Left colon (tissue), 2 donors: ENCODE measurements around the gene PLXDC1. TPM values are rescaled to one million over a fixed set of nuclear protein-coding genes. Genes with fewer than 3 reads are reported as not detected.

Source experiments
- ATAC-seq: fragments of 200-7000 bp; cut with Tn5 transposase; one replicate; pipeline ENCODE4 v1.9.1; 2020; ENCODE audit warnings: mild to moderate bottlenecking, moderate library complexity
- DNase-seq, 2 donors: peaks; one replicate each; pipeline ENCODE4 v3.0.0-alpha.2; 2020
- intact Hi-C, 2 donors: fragments of 100-400 bp; cut with DNase I in 1 of 2; cut with micrococcal nuclease in 1 of 2; formaldehyde crosslinking; loops; one replicate each; pipeline versions ENCODE4 v1.11.2 to v1.14.0; 2022; cut with DNase I, micrococcal nuclease
- total RNA-seq, 2 donors: library from RNA; stranded (reverse); fragmentation: NEBNext Ultra II Directional; extraction: Animal tissue kit (Norgen Biotek cat#: 25700); gene quantifications; one replicate each; pipeline ENCODE4 v1.2.1, GENCODE V29; 2021
- donor health status: DM: no; HTN: no; CAD: no.
- donor health status: DM: yes; HTN: yes; CAD: no.

Gene PLXDC1
- total RNA-seq, 2 donors from 2014 or later, result 2.3 to 5.0 TPM

DNA sequence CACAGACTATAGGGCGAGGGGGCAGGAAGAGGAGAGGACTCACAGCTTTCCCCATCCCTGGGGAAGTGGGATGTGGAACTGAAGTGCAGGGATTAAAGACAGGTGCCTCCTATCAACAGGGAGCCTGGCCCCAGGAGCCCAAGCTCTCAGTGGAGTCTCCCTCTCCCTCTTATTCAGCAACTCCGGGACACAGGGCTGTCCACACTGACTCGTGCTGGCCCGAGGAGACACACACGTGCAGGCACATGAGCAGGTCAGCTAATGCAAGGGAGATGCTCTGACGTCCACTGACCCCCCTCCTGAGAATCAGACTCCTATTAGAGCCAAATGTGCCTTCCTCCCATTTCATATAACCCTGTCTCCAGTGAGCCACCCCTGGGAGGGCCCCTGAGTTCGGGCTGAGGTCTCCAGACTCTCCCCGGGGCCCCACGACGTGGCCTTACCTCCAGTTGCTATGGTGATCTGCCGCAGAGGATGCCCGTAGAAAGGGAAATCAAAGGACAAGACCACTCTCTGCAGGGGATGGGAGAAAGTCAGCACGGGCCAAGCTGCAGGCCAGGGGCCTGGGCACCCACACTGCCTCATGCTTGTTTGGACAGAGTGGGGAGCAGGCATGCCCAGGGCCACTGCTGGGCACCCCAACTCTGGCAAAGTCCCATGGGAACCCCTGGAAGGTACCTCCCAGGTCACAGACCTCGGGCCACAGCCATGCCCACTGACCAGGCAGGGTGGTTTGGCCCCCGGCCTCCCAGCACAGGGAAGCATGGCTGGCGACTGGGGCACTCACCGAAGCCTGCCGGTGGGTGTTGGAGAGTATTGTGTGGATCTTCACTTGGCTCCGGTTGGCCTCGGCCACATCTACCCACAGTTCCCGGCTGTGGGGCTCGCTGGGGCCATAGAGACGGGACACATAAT, 42.7 kb downstream of the PLXDC1 start:
- DNase-seq (no peak), ATAC-seq (no peak)
- intact Hi-C loops, result no loop called here

DNA sequence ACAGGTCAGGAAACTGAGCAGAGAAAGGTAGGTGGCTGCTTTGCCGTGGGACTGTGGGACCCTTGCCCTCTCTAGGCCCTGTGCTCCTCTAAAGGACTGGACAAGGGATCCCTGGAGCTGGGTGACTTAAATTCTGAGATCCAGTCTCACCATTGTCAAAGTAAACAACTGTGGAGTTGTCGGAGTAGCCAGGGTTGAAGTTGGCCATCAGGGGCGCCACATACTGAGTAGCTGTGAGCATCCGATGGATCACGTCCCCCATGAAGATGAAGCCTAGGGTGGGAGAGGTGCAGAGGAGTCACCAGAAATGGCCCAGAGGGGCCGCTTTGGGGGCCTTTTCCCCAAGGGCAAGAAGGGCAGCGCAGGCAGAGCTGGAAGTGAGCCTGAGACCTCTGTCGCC, 43.5 kb downstream of the PLXDC1 start:
- DNase-seq (no peak), ATAC-seq (no peak)
- intact Hi-C loops, result no loop called here

- intact Hi-C loops, result no loop called here
- ATAC-seq (no peak), DNase-seq (no peak)
Observed at GRCh38 chr17:39107155-39107554, 44.3 kb downstream of the PLXDC1 start.

GRCh38 chr17:39105705-39106104, 45.7 kb downstream of the PLXDC1 start:
- DNase-seq (no peak), ATAC-seq (no peak)
- intact Hi-C loops, result no loop called here

DNA sequence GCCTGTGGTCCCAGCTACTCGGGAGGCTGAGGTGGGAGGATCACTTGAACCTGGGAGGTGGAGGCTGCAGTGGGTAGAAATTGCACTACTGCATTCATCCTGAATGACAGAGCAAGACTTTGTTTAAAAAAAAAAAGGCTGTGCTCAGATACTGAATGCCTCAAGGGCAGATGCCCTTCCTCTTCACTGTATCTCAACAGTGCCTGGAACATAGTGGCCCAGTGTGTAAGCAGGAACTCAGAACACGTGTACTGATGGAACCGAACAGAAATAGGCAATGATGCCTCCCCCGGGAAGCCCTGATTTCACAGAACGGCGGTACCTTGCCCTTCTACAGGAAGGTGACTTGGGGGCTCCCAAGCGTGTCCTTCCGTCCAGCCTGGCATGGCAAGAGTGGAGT, 46.8 kb downstream of the PLXDC1 start:
- no peak for DNase-seq
- intact Hi-C loops, result no loop called here
- no peak for ATAC-seq

- intact Hi-C loops, result no loop called here
- DNase-seq, result no peak
- ATAC-seq, result no peak
Observed at GRCh38 chr17:39104046-39104445, 47.4 kb downstream of the PLXDC1 start.

- DNase-seq (no peak), ATAC-seq (no peak)
- intact Hi-C loops, result no loop called here
Observed at GRCh38 chr17:39101091-39101490, 50.3 kb downstream of the PLXDC1 start.

DNA sequence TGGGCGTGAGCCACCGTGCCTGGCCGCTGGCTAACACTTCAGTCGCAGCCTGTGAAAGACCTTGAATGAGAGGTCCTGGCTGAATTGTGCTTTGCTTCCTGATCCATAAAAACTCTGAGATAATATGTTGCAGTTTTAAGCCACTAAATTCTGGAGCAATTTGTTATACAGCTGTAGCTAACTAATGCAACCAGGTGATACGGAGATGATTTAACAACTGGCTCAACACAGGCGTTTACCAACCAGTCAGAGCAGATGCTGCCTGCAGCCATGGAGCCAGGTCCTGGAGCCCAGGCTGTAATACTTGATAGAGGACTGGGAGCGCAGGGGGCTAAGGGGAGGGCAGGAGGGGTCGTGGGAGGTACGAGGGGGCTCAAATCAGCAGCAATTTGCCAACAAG, 50.9 kb downstream of the PLXDC1 start:
- intact Hi-C loops, result no loop called here
- DNase-seq (no peak), ATAC-seq (no peak)

DNA sequence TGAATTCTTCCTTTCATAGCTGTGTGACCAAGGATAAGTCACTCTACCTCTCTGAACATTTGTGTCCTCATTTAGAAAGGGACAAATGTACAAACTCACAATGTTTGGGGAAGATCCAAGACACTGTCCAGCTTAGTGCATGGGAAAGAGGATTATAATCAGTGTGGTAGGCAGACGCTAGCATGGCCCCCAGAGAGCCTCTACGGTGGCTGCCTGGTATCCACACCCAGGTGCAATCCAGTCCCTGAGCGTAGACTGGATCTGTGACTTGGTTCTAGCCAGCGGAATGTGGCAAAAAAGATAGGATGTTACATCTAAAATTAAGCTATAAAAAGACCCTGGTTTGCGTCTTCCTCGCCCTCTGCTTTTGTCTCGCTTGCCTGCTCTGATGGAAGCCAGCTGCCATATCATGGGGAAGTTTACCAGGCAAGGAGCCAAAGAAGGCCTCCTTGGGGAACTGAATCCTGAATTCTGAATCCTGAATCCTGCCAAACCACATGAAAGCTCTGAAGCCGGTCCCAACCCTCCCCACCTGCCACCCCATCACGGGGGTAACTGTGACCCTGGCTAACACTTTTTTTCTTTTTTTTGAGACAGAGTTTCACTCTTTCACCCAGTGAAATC, 51.7 kb downstream of the PLXDC1 start:
- intact Hi-C loops, result no loop called here
- ATAC-seq, result no peak
- peak; percentile 35 to 50 for DNase-seq

- ATAC-seq, result no peak
- no peak for DNase-seq
- intact Hi-C loops, result no loop called here
Observed at GRCh38 chr17:39098588-39098987, 52.8 kb downstream of the PLXDC1 start.

- intact Hi-C loops, result no loop called here
- DNase-seq (no peak), ATAC-seq (no peak)
Observed at GRCh38 chr17:39097537-39097936, 53.9 kb downstream of the PLXDC1 start.

DNA sequence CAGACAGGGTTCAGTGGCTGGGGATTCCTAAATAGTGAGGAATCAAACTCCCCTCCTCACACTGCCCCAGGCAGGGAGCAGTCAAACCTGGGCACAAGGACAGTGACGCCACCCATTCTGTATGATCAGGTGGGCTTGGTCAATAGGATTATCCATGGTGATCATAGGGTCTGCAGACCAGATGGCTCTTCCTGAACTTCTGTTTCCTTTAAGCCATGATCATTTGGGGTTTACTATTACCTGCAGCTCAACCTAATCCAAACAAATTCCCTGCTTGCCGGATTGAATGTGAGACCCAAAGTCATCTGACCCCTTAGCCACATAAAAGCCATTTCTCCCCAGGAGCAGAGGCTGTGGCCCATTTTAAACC, 54.3 kb downstream of the PLXDC1 start:
- ATAC-seq, result no peak

GRCh38 chr17:39096508-39097149, 54.8 kb downstream of the PLXDC1 start:
- intact Hi-C loops, result no loop called here
- ATAC-seq (peak; percentile 27), DNase-seq (no peak)

More for the DNA sequence above, 54.3 kb downstream of the PLXDC1 start:
- intact Hi-C loops, result no loop called here
- no peak for DNase-seq

DNA sequence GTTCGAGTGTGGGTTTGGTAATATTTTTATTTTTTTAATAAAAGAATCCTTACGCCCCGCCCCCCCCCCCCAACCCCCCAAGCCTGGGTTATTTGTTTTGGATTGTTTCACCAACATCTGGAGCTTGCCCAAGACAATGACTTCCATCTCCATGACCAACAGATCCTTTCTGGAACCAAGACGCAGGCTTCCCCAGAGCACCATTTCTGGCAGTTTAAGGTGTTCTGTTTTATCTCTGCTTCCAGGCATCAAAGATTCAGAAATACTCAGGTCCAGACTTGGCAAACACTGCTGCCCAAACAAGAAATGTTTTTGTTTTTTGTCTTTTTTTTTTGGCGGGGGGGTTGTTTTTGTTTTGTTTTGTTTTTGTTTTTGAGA, 56.1 kb downstream of the PLXDC1 start:
- ATAC-seq, result no peak
- intact Hi-C loops, result no loop called here
- no peak for DNase-seq

GRCh38 chr17:39094607-39095308, 56.7 kb downstream of the PLXDC1 start:
- no peak for ATAC-seq
- intact Hi-C loops, result no loop called here
- no peak for DNase-seq

- ATAC-seq, result no peak
- intact Hi-C loops, result no loop called here
- no peak for DNase-seq
Observed at GRCh38 chr17:39092692-39093230, 58.7 kb downstream of the PLXDC1 start.

DNA sequence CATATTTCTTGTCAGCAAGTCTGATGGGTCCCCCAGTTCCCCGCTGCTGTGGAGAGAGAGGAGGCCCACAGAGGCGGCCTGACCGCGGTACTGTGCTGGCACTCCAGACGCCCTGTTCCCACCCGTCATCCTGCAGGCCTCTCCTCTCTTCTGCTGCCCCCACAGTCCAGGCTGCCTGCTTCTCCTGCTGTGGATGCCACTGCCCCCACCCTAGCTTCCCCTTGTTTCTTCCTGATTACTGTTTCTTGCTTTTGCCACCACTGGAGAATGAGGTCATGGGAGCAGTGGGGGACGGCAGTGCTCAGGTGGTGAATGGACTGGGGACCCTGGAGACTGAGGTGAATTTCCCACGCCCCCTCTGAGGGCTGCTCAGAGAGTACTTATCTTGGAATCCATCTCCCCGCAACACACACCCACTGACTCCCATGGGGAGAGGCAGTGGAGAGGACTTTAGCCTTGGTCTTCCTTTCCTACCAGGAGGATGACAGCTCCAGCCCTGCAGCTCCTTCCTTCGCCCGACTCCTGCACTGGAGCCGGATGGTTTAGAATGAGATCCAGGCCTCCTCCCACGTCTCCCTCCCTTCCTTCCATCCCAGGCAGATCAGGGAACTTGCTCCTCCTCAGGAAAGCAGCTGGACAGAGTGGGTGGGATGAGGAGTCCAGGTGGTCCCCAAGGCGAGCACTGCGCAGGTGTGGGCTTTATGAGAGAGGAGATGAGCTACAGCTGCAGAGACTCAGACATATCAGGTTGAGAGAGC, 60.4 kb downstream of the PLXDC1 start:
- DNase-seq, result no peak
- intact Hi-C loops, result no loop called here
- no peak for ATAC-seq

DNA sequence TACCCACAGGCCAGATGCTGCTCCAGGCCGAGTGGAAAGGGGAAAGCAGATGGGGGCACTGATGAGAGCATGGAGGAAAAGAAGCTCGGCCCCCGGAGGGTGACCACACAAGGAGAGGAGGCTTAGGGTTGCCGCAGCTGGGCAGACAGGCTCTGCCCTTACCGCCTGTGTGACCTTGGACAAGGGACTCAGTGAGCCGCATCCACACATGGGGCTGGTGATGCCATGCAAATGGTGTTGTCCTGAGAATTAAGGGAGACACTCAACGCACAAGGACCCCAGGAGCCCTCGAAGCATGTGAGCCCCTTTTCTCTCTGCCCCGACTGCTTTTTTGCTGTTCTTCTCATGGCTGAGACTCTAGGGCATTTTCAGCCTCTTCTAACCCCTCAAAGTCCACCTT, 61.0 kb downstream of the PLXDC1 start:
- DNase-seq (no peak), ATAC-seq (no peak)
- intact Hi-C loops, result no loop called here

- ATAC-seq (no peak), DNase-seq (no peak)
- intact Hi-C loops, result no loop called here
Observed at GRCh38 chr17:39084558-39084957, 66.9 kb downstream of the PLXDC1 start.
